Kidney (tissue), 14 donors: ENCODE results near the gene GSN. TPM values are rescaled to one million over a fixed set of nuclear protein-coding genes. Genes with fewer than 3 reads are reported as not detected.

Experiments used
- DNase-seq, 5 donors: peaks; one replicate each; pipeline ENCODE4 v3.0.0-alpha.2; 2013 to 2020
- FAIRE-seq: peaks from 2 replicates; lab custom pipeline; 2012; peaks lifted over from hg19 to GRCh38; lab: Jason Lieb, UNC
- H3K27ac ChIP-seq, 2 donors: one replicate each; pipeline ENCODE4 v1.7.0; 2013; ENCODE audit warnings: low read depth in 2 of 2, low read length in 2 of 2, inconsistent platforms in 1 of 2
- H3K27me3 ChIP-seq: one replicate; pipeline ENCODE4 v1.7.1; 2013; ENCODE audit warnings: low read length, inconsistent platforms; ENCODE audit not compliant: control insufficient read depth, insufficient read depth
- H3K36me3 ChIP-seq, 3 donors: one replicate each; pipeline versions ENCODE4 v1.7.0 to v1.7.1; 2013; ENCODE audit warnings: low read length in 3 of 3, control low read depth in 1 of 3, inconsistent platforms in 1 of 3; ENCODE audit not compliant: insufficient read depth in 3 of 3, control insufficient read depth in 2 of 3
- H3K4me1 ChIP-seq, 3 donors: one replicate each; pipeline versions ENCODE4 v1.7.0 to v1.7.1; 2013; ENCODE audit warnings: low read length in 3 of 3, inconsistent platforms in 1 of 3, low read depth in 1 of 3; ENCODE audit not compliant: control insufficient read depth in 2 of 3, insufficient read depth in 2 of 3
- H3K4me3 ChIP-seq, 3 donors: one replicate each; pipeline versions ENCODE4 v1.7.0 to v1.8.1; 2013; ENCODE audit warnings: low read length in 3 of 3, control low read depth in 1 of 3, inconsistent platforms in 1 of 3
- H3K9ac ChIP-seq, 3 donors: one replicate each; pipeline versions ENCODE4 v1.7.0 to v1.7.1; 2013; ENCODE audit warnings: low read length in 3 of 3, control low read depth in 1 of 3, inconsistent platforms in 1 of 3
- H3K9me3 ChIP-seq, 3 donors: one replicate each; pipeline versions ENCODE4 v1.7.0 to v1.7.1; 2013; ENCODE audit warnings: low read length in 3 of 3, control low read depth in 1 of 3, inconsistent platforms in 1 of 3; ENCODE audit not compliant: control insufficient read depth in 2 of 3, insufficient read depth in 1 of 3
- CTCF ChIP-seq: IDR thresholded peaks from 3 replicates; pipeline ENCODE4 v1.5.1; 2012; ENCODE audit warnings: mild to moderate bottlenecking, moderate library complexity, borderline replicate concordance; ENCODE audit not compliant: insufficient read depth; ENCODE audit errors: extremely low read depth
- intact Hi-C: fragments of 100-400 bp; cut with DNase I; formaldehyde crosslinking; loops from one replicate; pipeline ENCODE4 v1.11.1; 2022
- polyA plus RNA-seq: library from polyadenylated mRNA; stranded (reverse); fragments of 350-450 nt; fragmentation: Illumina TruSeq; extraction: RNeasy Lipid Tissue Mini Kit (QIAGEN cat#74804); gene quantifications from one replicate; pipeline ENCODE4 v1.2.3, GENCODE V29; 2014; ENCODE audit warnings: low read depth, low replicate concordance; ENCODE audit not compliant: insufficient read depth
- total RNA-seq: library from RNA; stranded (reverse); fragmentation: NEBNext Ultra II Directional; extraction: Animal tissue kit (Norgen Biotek cat#: 25700); gene quantifications from one replicate; pipeline ENCODE4 v1.2.1, GENCODE V29; 2021
- donor health status: control.
- donor health status: control.
- donor health status: control.
- donor health status: control.
- donor health status: control.
- donor health status: DM: yes; HTN: yes; CAD: no.
- donor health status: Normal renal cell carcinoma (clear cell type).

The GSN gene
- total and polyA plus RNA-seq, 2 donors from 2014 or later = 235 to 511 TPM

- intact Hi-C loops = no loop called here
- DNase-seq = no peak
- Histone ChIP-seq H3K4me1 (no peaks in the 10 kb centered on the region), H3K27me3 (no peaks in the 10 kb centered on the region), H3K27ac (no peak overlapping the region), H3K9ac (no peak overlapping the region), H3K36me3 (no peaks in the 10 kb centered on the region), H3K9me3 (no peaks in the 10 kb centered on the region), H3K4me3 (no peak overlapping the region)
- FAIRE-seq = no peak
- no peak for TF ChIP-seq CTCF
Observed at GRCh38 chr9:121227862-121228261, 40.1 kb upstream of the GSN start.

GRCh38 chr9:121230256-121230655 is 37.7 kb upstream of the GSN start:
- FAIRE-seq = no peak
- no peaks in the 10 kb centered on the region for H3K9me3 ChIP-seq
- H3K27me3 ChIP-seq = no peaks in the 10 kb centered on the region
- no peaks in the 10 kb centered on the region for H3K4me1 ChIP-seq
- no peak for TF ChIP-seq CTCF
- intact Hi-C loops = no loop called here
- H3K27ac ChIP-seq = no peak overlapping the region
- no peak for DNase-seq
- no peak overlapping the region for H3K4me3 ChIP-seq
- no peaks in the 10 kb centered on the region for H3K36me3 ChIP-seq
- H3K9ac ChIP-seq = no peak overlapping the region

GRCh38 chr9:121232251-121232650 is 35.7 kb upstream of the GSN start:
- FAIRE-seq = no peak
- Histone ChIP-seq H3K4me3 (no peak overlapping the region), H3K36me3 (no peaks in the 10 kb centered on the region), H3K4me1 (no peaks in the 10 kb centered on the region), H3K27me3 (no peaks in the 10 kb centered on the region), H3K9me3 (no peaks in the 10 kb centered on the region), H3K9ac (no peak overlapping the region), H3K27ac (no peak overlapping the region)
- intact Hi-C loops = no loop called here
- TF ChIP-seq CTCF = no peak
- DNase-seq = no peak
